Effector CD8-positive, alpha-beta T cell (primary cell): ENCODE results near the gene PLD5.
"Not testable (repeated sequence)": the region's sequence is repeated elsewhere in the genome, so short reads cannot be mapped to it uniquely, and the experiment has no call there.

ENCODE experiments used
- DNase-seq: peaks from one replicate; lab custom pipeline; 2025; lab: John Stamatoyannopoulos, UW

PLD5 gene

GRCh38 chr1:242489545-242489944 lies 35.0 kb downstream of the PLD5 start:
- DNase-seq, result no peak

- no peak for DNase-seq
Measured at GRCh38 chr1:242477944-242478343, 46.6 kb downstream of the PLD5 start.

- DNase-seq, result no peak
Measured at GRCh38 chr1:242470774-242471173, 53.7 kb downstream of the PLD5 start.

- no peak for DNase-seq
Measured at GRCh38 chr1:242468784-242469183, 55.7 kb downstream of the PLD5 start.

GRCh38 chr1:242467556-242468145 lies 56.8 kb downstream of the PLD5 start:
- no peak for DNase-seq

GRCh38 chr1:242462867-242463266 lies 61.6 kb downstream of the PLD5 start:
- no peak for DNase-seq

- DNase-seq, result not testable (repeated sequence)
Measured at GRCh38 chr1:242459740-242460139, 64.8 kb downstream of the PLD5 start.

GRCh38 chr1:242456726-242457269 lies 67.7 kb downstream of the PLD5 start:
- no peak for DNase-seq

GRCh38 chr1:242455052-242455361 lies 69.5 kb downstream of the PLD5 start:
- no peak for DNase-seq

GRCh38 chr1:242454262-242455051 lies 70.0 kb downstream of the PLD5 start:
- no peak for DNase-seq

- DNase-seq, result no peak
Measured at GRCh38 chr1:242452573-242452972, 71.9 kb downstream of the PLD5 start.

- no peak for DNase-seq
Measured at GRCh38 chr1:242449661-242450060, 74.8 kb downstream of the PLD5 start.

- DNase-seq, result no peak
Measured at GRCh38 chr1:242448910-242449645, 75.4 kb downstream of the PLD5 start.

- DNase-seq, result no peak
Measured at GRCh38 chr1:242447689-242448088, 76.8 kb downstream of the PLD5 start.

- no peak for DNase-seq
Measured at GRCh38 chr1:242440757-242441156, 83.7 kb downstream of the PLD5 start.

GRCh38 chr1:242435200-242435599 lies 89.3 kb downstream of the PLD5 start:
- DNase-seq, result no peak

- DNase-seq, result no peak
Measured at GRCh38 chr1:242432491-242433095, 91.9 kb downstream of the PLD5 start.

GRCh38 chr1:242431786-242432185 lies 92.7 kb downstream of the PLD5 start:
- DNase-seq, result no peak

GRCh38 chr1:242430956-242431355 lies 93.5 kb downstream of the PLD5 start:
- no peak for DNase-seq

GRCh38 chr1:242428399-242429190 lies 95.9 kb downstream of the PLD5 start:
- no peak for DNase-seq

- DNase-seq, result no peak
Measured at GRCh38 chr1:242427519-242427918, 97.0 kb downstream of the PLD5 start.
